ENCODE data around the gene CADM1. TPM values are rescaled to one million over a fixed set of nuclear protein-coding genes. Genes with fewer than 3 reads are reported as not detected.

The CADM1 gene
- total RNA-seq, 4 donors from 2014 or later = 7.4 to 61.5 (median 28.5) TPM

DNA sequence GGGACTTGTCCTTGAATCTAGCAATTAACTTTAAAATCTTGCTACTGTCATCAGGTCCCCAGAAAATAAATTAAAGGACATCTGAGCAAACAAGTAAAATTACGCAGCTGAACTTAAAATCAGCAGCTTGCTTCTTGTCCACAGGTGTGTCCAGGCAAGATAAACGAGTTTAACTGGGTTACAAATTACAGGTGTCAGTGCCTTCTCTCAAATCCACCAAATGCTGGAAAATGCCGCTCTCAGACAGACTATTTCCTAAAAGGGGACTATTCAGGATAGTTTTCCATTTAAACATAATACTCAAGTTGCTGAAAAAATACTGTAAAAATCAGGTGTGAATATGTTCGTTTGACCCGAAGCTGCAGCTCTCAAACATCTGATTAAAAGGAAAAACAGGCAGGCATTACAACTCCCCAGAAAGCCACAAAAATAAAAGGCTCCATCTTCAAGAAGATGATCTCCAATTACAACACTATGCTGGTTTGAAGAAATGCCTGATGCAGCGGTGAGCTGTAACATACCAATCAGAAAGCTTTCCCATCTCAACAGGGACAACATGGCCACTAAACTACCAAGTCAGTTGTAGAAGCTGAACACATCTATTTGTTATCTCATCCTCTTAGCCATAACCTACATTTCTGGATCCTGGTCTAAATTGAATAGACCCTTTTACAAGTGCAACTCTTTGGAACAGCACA, 82.1 kb downstream of the CADM1 start:
- Histone ChIP-seq H3K9me3 (no peaks in the 10 kb centered on the region), H3K36me3 (no peaks in the 10 kb centered on the region), H3K4me3 (no peak overlapping the region), H3K4me1 (no peaks in the 10 kb centered on the region), H3K27ac (no peak overlapping the region), H3K27me3 (no peaks in the 10 kb centered on the region)
- no peak for TF ChIP-seq POLR2A (IDR thresholded peaks at IDR 0.05)
- TF ChIP-seq, protein P1, sequence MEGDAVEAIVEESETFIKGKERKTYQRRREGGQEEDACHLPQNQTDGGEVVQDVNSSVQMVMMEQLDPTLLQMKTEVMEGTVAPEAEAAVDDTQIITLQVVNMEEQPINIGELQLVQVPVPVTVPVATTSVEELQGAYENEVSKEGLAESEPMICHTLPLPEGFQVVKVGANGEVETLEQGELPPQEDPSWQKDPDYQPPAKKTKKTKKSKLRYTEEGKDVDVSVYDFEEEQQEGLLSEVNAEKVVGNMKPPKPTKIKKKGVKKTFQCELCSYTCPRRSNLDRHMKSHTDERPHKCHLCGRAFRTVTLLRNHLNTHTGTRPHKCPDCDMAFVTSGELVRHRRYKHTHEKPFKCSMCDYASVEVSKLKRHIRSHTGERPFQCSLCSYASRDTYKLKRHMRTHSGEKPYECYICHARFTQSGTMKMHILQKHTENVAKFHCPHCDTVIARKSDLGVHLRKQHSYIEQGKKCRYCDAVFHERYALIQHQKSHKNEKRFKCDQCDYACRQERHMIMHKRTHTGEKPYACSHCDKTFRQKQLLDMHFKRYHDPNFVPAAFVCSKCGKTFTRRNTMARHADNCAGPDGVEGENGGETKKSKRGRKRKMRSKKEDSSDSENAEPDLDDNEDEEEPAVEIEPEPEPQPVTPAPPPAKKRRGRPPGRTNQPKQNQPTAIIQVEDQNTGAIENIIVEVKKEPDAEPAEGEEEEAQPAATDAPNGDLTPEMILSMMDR (IDR thresholded peaks at IDR 0.05) = no peak
- intact Hi-C loops (cut with DNase I; ENCODE audit: low total_unique reads) = no loop called here
- DNase-seq = no peak

DNA sequence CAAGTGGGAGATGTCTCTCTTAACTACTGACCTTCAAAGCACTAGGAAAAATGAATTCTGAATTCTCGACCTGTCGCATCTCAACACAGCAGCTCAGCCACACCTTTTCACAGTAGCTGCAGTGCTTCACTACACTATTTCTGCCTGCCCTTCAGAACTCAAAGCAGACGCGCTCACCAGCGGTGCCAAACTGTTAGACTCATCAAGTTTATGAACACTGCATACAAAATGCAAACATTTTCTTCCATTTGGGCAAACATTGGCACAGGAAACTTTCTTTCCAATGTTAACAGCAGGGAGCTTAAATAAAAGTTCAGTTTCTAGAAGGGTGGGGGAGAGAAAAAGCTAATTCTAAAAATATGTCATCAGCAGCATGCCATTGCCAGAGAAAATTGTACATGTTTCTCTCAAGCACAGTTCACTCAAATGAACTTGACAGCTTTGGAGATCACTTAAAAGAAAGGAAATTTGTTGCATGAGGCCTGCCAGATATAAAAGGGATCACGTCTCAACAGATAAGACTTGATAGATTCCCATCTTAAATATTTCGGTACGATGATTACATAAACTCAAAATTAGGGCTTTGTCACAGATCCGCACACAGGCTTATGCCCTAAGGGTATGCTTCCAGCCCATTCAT, 82.7 kb downstream of the CADM1 start:
- intact Hi-C loops (cut with DNase I; ENCODE audit: low total_unique reads) = no loop called here
- Histone ChIP-seq H3K9me3 (no peaks in the 10 kb centered on the region), H3K4me1 (no peaks in the 10 kb centered on the region), H3K27ac (no peak overlapping the region), H3K36me3 (no peaks in the 10 kb centered on the region), H3K4me3 (no peak overlapping the region), H3K27me3 (no peaks in the 10 kb centered on the region)
- TF ChIP-seq POLR2A (IDR thresholded peaks at IDR 0.05) = no peak
- TF ChIP-seq, protein P1 (IDR thresholded peaks at IDR 0.05) = no peak
- DNase-seq = no peak

DNA sequence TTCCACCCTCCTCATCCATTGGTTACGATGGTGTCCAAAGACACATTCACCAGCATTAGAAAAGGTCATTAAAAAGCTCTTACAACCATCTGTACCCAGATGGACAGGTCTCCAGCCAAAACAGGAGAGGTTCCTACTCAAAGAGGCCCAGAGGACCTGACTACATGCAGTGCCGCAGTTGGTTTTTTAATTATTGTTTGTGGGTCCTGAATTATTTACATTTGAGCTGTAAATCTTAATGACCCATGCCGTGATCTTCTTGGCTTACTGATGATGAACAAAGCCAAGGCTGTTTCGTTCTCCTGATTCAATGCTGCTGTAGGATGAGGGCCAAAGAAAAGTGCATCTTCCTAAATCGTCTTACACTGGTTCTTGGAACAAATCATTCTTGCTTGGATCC, 83.7 kb downstream of the CADM1 start:
- Histone ChIP-seq H3K27me3 (no peaks in the 10 kb centered on the region), H3K9me3 (no peaks in the 10 kb centered on the region), H3K27ac (no peak overlapping the region), H3K36me3 (no peaks in the 10 kb centered on the region), H3K4me1 (no peaks in the 10 kb centered on the region), H3K4me3 (no peak overlapping the region)
- intact Hi-C loops (cut with DNase I; ENCODE audit: low total_unique reads) = no loop called here
- TF ChIP-seq, protein P1 (IDR thresholded peaks at IDR 0.05) = no peak
- TF ChIP-seq POLR2A (IDR thresholded peaks at IDR 0.05) = no peak
- DNase-seq = no peak

DNA sequence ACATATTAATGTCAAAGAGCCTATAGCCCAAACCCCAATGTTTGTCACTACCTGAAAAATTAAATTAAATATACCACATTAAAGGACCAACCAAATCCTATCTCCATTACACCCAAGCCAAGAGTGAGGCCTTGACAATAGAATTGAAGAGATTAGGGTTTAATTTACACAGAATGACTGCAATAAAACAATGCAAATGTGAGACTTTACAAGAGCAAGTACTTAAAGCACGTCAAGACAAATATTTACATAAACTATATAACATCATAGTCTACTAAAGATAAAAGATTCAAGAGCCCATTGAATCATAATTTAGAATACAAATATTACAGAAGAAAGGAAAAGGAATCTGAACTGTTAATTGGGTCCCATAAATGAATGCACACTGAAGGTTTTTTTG, 85.6 kb downstream of the CADM1 start:
- no peak for DNase-seq
- no peak overlapping the region for H3K4me3 ChIP-seq
- H3K36me3 ChIP-seq = no peaks in the 10 kb centered on the region
- H3K27me3 ChIP-seq = no peaks in the 10 kb centered on the region
- H3K4me1 ChIP-seq = no peaks in the 10 kb centered on the region
- no peak overlapping the region for H3K27ac ChIP-seq
- H3K9me3 ChIP-seq = no peaks in the 10 kb centered on the region
- intact Hi-C loops (cut with DNase I; ENCODE audit: low total_unique reads) = no loop called here
- no peak for TF ChIP-seq POLR2A (IDR thresholded peaks at IDR 0.05)
- TF ChIP-seq, protein P1 (IDR thresholded peaks at IDR 0.05) = no peak

DNA sequence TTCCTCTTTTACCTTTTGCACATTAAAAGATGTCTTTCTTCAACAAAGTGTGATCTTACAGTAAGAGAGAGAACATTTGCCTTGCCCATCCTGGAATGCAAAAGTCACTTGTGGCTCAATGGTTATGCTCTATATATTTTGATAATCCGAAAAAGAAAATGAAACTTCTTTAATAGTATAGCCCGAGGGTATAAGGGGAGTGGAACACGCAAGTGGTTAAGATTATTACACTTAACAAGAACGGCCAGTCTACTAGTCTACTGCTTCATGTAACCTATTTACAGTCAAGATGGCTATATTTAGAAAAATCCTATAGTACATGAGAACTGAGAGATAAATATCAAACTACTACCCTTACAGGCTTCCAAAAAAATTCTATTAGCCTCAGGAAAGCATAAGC, 86.1 kb downstream of the CADM1 start:
- no peak for DNase-seq
- Histone ChIP-seq H3K27ac (no peak overlapping the region), H3K27me3 (no peaks in the 10 kb centered on the region), H3K36me3 (no peaks in the 10 kb centered on the region), H3K9me3 (no peaks in the 10 kb centered on the region), H3K4me1 (no peaks in the 10 kb centered on the region), H3K4me3 (no peak overlapping the region)
- TF ChIP-seq, protein P1 (IDR thresholded peaks at IDR 0.05) = no peak
- no peak for TF ChIP-seq POLR2A (IDR thresholded peaks at IDR 0.05)
- intact Hi-C loops (cut with DNase I; ENCODE audit: low total_unique reads) = no loop called here
